Activated T-cell treated with anti-CD3 and anti-CD28 coated beads, Interleukin-2, amount 50 U/mL, for 48 hours (primary cell): ENCODE data around the gene INPP1.
"Not testable (repeated sequence)": the region's sequence is repeated elsewhere in the genome, so short reads cannot be mapped to it uniquely, and the experiment has no call there.

Experiments
- DNase-seq, 2 experiments: peaks; one replicate each; pipeline ENCODE4 v3.0.0-alpha.2; 2020

Gene INPP1

DNA sequence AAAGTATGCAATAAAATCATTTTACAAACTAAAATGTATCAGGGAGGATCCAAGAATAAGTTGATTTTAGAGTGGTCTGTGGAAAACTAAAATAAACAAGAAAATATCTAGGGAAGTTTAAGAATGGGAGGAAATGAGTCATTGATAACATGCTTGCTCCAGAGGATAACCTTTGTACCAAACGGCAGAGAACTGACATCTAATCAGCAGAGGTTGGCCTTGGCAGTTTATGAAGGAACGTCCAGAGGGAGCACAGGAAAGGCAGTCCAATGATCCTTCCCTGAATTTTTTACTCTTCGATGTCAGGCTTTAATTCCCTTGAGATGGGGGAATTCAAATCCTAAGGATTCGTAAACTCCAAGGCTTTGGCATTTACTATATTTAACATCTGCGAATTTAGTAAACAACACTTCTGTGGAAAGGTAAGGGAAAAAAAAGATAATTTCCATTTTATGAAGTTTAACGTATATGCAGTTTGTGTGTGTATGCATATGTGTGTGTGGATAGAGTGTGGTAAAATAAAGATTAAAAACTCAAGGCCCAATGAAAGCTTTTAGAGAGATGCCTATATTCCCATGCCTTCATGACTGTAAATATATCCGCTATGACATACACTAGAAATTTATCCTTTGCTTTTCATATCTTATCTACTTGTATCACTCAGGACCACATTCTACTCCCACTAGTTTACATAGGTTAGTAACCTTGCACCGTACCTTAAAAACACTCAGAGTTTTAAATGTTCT is 8.7 kb upstream of the INPP1 start:
- DNase-seq, result no peak

- no peak for DNase-seq
These were observed 8.2 kb upstream of the INPP1 start for GRCh38 chr2:190335225-190335559.

- DNase-seq, result not testable (repeated sequence)
These were observed 7.8 kb upstream of the INPP1 start for GRCh38 chr2:190335584-190335983.

DNA sequence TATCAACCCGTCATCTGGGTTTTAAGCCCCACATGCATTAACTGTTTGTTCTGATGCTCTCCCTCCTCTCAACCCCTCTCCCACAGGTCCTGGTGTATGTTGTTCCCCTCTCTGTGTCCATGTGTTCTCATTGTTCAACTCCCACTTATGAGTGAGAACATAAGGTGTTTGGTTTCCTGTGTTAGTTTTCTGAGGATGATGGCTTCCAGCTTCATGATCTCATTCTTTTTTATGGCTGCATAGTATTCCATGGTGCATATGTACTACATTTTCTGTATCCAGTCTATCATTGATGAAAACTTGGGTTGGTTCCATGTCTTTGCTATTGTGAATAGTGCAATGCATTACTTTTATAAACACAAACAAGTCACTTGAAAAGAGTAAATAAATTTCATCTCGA is 7.0 kb upstream of the INPP1 start:
- DNase-seq, result no peak

DNA sequence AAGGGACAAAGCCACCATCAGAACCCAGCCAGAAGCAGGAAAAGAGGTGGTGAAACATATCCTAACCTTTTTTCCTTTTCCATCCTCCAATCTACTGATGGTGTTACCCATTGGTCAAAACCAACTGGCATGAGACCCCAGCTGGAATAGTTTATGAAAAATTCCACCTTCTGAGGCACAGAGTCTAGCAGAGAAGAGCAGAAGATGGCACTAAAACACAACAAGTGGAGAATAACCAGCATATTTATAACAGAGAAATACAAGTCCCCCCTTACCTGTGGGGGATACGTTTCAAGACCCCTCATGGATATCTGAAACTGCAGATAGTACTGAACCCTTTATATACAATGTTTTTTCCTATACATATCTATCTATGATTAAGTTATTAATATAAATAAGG is 4.9 kb upstream of the INPP1 start:
- no peak for DNase-seq

- no peak for DNase-seq
These were observed 4.0 kb upstream of the INPP1 start for GRCh38 chr2:190339394-190339793.

GRCh38 chr2:190340369-190340768 is 3.0 kb upstream of the INPP1 start:
- DNase-seq, result no peak

DNA sequence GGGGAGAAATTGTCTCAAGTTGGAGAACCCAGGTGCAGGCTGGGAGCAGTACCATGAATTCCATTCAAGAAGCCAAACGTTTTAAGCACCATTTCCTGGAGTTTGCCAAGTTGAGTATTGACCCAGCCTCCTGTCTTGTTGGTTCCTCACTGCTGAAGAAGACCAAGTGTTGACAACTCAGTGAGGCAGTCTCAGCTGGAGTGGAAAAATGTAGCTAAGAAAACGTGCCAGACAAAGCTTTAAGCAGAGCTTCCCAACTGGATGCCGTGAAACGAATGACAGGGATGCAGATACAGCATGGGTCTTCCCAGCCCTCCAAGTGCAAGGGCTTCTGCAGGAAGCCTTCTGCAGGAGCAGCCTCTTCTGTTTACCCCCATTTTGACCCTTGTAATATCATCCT is 778 bp upstream of the INPP1 start:
- DNase-seq, result no peak

GRCh38 chr2:190343089-190343535 is 277 bp upstream of the INPP1 start:
- DNase-seq, result peak in 1 of 2 experiments; percentile 48

GRCh38 chr2:190344276-190344827 is 963 bp downstream of the INPP1 start:
- DNase-seq, result no peak

GRCh38 chr2:190350371-190350770 is 7.0 kb downstream of the INPP1 start:
- no peak for DNase-seq

DNA sequence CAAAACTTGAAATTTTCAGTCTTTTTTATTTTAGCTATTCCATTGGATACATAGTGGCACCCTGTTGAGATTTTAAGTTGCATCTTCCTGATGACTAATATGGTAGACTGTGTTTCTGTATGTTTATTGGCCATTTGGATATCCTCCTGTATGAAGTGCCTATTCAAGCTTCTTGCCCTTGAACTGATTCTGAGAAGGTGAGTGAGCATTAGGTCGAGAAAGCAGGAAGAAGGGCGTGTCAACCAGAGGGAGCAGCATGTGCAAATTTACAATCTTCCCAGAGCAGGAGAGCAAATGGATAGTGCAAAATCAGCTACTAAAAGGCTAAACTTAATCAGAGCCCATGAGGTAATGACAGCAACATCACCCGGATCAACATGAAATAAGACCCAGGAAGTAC is 8.6 kb downstream of the INPP1 start:
- no peak for DNase-seq

DNA sequence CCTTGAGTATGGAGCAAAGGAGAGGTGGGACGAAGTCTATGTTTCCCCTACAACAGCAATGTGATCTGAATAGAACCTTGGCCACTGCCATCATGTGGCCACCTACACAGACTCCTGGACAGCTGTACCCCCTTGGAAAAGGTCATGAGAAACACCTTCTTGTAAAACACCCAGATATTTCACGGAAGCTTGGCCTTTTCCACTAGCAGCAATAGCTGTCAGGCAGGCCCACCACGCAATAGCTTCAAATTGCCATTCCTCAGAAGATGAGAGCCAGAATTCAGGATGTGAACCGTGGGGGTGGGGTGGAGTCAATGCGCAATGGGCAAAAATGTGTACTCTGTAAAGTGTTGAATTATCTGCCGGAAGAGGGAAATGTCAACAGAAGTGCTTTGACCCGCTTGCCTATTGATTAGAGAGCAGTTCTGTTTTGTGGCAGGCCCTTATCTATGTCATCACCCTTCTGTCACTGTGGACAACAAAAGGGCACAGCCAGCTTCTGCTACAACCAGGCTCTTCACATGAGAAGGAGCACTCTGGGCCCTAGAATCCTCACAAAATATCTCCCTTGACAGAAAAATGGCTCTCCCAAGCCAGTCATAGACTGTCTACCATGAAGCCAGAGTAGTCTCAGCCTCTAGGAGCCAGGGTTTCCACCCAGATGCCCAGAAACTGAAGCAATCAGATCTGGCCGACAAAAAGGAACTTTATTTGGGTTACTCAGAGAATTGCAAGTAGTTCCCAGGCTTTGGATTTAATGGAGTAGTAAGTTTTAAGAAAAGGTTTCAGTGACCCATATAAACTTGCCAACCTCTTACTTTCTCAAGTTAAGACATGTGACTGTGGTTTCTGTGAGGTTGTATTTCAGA is 9.5 kb downstream of the INPP1 start:
- no peak for DNase-seq

DNA sequence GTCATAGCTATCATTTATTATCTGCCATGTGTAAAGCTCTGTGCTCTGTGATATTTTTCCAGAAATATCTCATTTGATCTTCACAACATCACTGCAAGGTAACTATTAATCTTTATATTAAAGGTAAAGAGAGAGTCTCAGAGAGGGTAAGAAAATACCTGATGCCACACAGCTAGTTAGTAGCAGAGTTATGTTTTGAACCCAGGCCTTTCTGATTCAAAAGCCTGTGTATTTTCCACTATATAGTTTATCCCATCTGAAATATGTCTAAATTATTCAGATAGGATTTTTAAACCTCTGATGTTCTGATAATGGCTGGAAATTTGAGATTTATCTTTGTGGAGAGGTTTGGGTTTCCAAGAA is 10.1 kb downstream of the INPP1 start:
- DNase-seq, result no peak

- DNase-seq, result no peak
These were observed 10.8 kb downstream of the INPP1 start for GRCh38 chr2:190354003-190354690.

DNA sequence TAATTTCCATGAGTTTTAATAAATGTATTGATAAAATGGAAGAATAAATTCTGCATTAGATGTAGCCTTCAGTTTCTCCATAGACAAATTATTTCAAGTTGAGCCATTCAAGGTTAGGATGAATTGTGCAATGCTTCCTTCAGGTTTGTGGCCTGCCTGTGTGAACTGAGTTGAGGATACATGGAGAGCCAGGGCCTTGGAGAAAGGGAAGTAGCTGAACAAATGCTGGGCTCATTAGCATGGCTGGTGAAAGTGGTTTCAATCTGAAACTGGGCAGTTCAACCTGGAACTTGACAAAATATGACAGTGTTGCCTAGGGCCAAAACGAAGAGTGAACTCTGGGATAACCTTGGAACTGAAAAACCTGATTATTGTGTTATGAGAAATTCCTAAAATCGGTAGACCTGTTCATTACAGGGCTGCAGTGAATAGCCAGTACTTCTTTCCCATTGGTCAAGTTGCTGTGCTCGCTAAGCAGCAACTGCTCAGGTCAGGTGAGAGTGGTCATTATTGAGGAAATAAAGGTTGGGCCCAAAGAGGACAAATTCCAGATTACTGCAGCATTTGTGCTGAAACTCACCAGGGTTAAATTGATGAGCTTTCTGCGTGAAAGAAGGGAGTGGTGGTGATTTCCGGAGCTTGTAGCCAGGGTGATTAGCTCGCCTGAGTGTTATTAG is 12.7 kb downstream of the INPP1 start:
- no peak for DNase-seq

DNA sequence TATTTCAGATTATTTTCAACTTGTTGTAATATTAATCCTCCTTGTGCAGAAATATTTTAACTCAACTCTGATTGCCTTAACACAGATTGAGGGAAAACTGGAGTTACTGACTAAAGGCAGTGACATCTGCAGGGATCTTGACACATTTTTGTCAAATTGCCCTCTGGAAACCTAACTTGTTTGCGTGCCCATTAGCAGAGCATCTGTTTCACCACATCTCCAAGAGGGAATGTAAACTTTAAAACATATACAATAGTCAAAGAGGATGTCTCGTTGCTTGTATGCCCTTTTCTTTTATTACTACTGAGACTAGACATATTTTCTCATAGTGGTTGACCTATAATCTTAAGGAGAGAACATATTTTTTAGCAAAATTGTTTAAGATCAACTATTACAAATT is 14.2 kb downstream of the INPP1 start:
- no peak for DNase-seq

GRCh38 chr2:190358655-190359448 is 15.5 kb downstream of the INPP1 start:
- DNase-seq, result not testable (repeated sequence)

GRCh38 chr2:190360561-190360960 is 17.2 kb downstream of the INPP1 start:
- no peak for DNase-seq

- no peak for DNase-seq
These were observed 17.6 kb downstream of the INPP1 start for GRCh38 chr2:190360965-190361364.

DNA sequence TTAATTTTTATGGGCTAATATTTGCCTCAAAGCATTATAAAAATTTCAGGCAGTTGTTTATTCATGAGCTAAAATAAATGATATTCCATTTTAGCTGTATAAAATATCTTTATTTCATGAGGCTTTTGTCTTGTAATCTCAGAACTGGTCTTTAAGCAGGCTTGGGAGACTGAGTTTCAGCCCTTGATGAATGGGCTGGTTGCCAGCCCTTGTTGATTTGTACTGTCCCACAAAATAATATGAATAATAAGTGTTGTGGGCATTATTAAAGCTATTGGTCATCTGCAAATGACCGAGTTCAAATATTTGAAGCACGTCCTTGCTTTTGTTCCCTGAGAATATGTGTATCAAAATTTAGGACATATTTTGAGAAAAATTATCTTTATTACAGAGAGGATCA is 18.2 kb downstream of the INPP1 start:
- no peak for DNase-seq

DNA sequence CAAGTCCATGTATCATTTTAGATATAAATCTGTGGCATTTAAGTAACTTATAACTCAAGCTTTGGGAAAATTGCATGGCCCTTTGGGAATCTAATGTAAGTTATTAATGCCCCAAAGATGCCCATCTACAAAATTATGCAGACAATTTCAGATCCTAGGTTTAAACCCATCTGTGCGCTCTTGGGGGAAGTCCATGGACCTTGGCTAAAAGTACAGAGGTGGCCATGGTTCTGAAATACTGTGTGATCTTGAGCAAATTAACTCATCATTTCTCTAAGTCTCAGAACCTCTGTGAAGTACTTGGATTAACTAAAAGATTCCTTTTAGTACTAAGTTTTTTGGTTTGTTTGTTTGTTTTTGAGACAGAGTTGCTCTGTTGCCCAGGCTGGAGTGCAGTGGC is 19.5 kb downstream of the INPP1 start:
- no peak for DNase-seq
